ENCODE measurements around the gene SLCO2A1.

The SLCO2A1 gene

GRCh38 chr3:134014270-134014669 is 15.5 kb downstream of the SLCO2A1 start:
- no peaks in the 10 kb centered on the region for H3K36me3 ChIP-seq (ENCODE audit: insufficient read depth, low read length)
- H3K9me3 ChIP-seq (ENCODE audit: insufficient read depth, low read depth, low read length), result no peaks in the 10 kb centered on the region
- no peak overlapping the region for H3K27ac ChIP-seq (ENCODE audit: low read depth, low read length)
- H3K9ac ChIP-seq (ENCODE audit: low read depth, low read length), result no peak overlapping the region
- H3K4me3 ChIP-seq (ENCODE audit: low read length), result no peak overlapping the region
- WGBS, result 100% methylated on average over 2 of the region's 2 CpGs
- no peaks in the 10 kb centered on the region for H3K4me1 ChIP-seq (ENCODE audit: insufficient read depth, low read length)
- no peaks in the 10 kb centered on the region for H3K27me3 ChIP-seq (ENCODE audit: insufficient read depth, low read length)

- 84% methylated on average over 3 of the region's 3 CpGs for WGBS
- H3K27ac ChIP-seq (ENCODE audit: low read depth, low read length), result no peak overlapping the region
- H3K4me3 ChIP-seq (ENCODE audit: low read length), result no peak overlapping the region
- H3K4me1 ChIP-seq (ENCODE audit: insufficient read depth, low read length), result no peaks in the 10 kb centered on the region
- H3K27me3 ChIP-seq (ENCODE audit: insufficient read depth, low read length), result no peaks in the 10 kb centered on the region
- H3K9ac ChIP-seq (ENCODE audit: low read depth, low read length), result no peak overlapping the region
- H3K36me3 ChIP-seq (ENCODE audit: insufficient read depth, low read length), result no peaks in the 10 kb centered on the region
- H3K9me3 ChIP-seq (ENCODE audit: insufficient read depth, low read depth, low read length), result no peaks in the 10 kb centered on the region
Observed at GRCh38 chr3:134013280-134013679, 16.4 kb downstream of the SLCO2A1 start.

GRCh38 chr3:134009345-134010000 is 20.3 kb downstream of the SLCO2A1 start:
- 92% methylated on average over 5 of the region's 5 CpGs for WGBS
- Histone ChIP-seq H3K27ac (ENCODE audit: low read depth, low read length) (no peak overlapping the region), H3K9ac (ENCODE audit: low read depth, low read length) (no peak overlapping the region), H3K4me1 (ENCODE audit: insufficient read depth, low read length) (no peaks in the 10 kb centered on the region), H3K4me3 (ENCODE audit: low read length) (no peak overlapping the region), H3K9me3 (ENCODE audit: insufficient read depth, low read depth, low read length) (peaks cover 10% of the 10 kb centered on the region), H3K36me3 (ENCODE audit: insufficient read depth, low read length) (no peaks in the 10 kb centered on the region), H3K27me3 (ENCODE audit: insufficient read depth, low read length) (no peaks in the 10 kb centered on the region)

GRCh38 chr3:134008630-134009156 is 21.0 kb downstream of the SLCO2A1 start:
- Histone ChIP-seq H3K27ac (ENCODE audit: low read depth, low read length) (no peak overlapping the region), H3K9ac (ENCODE audit: low read depth, low read length) (no peak overlapping the region), H3K4me3 (ENCODE audit: low read length) (no peak overlapping the region), H3K36me3 (ENCODE audit: insufficient read depth, low read length) (no peaks in the 10 kb centered on the region), H3K9me3 (ENCODE audit: insufficient read depth, low read depth, low read length) (peaks cover 11% of the 10 kb centered on the region), H3K27me3 (ENCODE audit: insufficient read depth, low read length) (no peaks in the 10 kb centered on the region), H3K4me1 (ENCODE audit: insufficient read depth, low read length) (no peaks in the 10 kb centered on the region)
- 46% methylated on average over 2 of the region's 2 CpGs for WGBS

- peaks cover 11% of the 10 kb centered on the region for H3K9me3 ChIP-seq (ENCODE audit: insufficient read depth, low read depth, low read length)
- no peak overlapping the region for H3K4me3 ChIP-seq (ENCODE audit: low read length)
- H3K9ac ChIP-seq (ENCODE audit: low read depth, low read length), result no peak overlapping the region
- H3K36me3 ChIP-seq (ENCODE audit: insufficient read depth, low read length), result no peaks in the 10 kb centered on the region
- H3K27ac ChIP-seq (ENCODE audit: low read depth, low read length), result no peak overlapping the region
- no peaks in the 10 kb centered on the region for H3K27me3 ChIP-seq (ENCODE audit: insufficient read depth, low read length)
- H3K4me1 ChIP-seq (ENCODE audit: insufficient read depth, low read length), result no peaks in the 10 kb centered on the region
- WGBS, result 63% methylated on average over 3 of the region's 3 CpGs
Observed at GRCh38 chr3:134007819-134008218, 21.9 kb downstream of the SLCO2A1 start.

GRCh38 chr3:134004841-134005240 is 24.9 kb downstream of the SLCO2A1 start:
- H3K27me3 ChIP-seq (ENCODE audit: insufficient read depth, low read length), result no peaks in the 10 kb centered on the region
- H3K4me3 ChIP-seq (ENCODE audit: low read length), result no peak overlapping the region
- peaks cover 11% of the 10 kb centered on the region for H3K9me3 ChIP-seq (ENCODE audit: insufficient read depth, low read depth, low read length)
- H3K9ac ChIP-seq (ENCODE audit: low read depth, low read length), result no peak overlapping the region
- no peak overlapping the region for H3K27ac ChIP-seq (ENCODE audit: low read depth, low read length)
- no peaks in the 10 kb centered on the region for H3K36me3 ChIP-seq (ENCODE audit: insufficient read depth, low read length)
- WGBS, result 91% methylated on average over 4 of the region's 4 CpGs
- no peaks in the 10 kb centered on the region for H3K4me1 ChIP-seq (ENCODE audit: insufficient read depth, low read length)

GRCh38 chr3:134003066-134003465 is 26.7 kb downstream of the SLCO2A1 start:
- H3K27ac ChIP-seq (ENCODE audit: low read depth, low read length), result no peak overlapping the region
- no peaks in the 10 kb centered on the region for H3K36me3 ChIP-seq (ENCODE audit: insufficient read depth, low read length)
- WGBS, result 95% methylated on average over 5 of the region's 5 CpGs

GRCh38 chr3:134002306-134002705 is 27.4 kb downstream of the SLCO2A1 start:
- no peak overlapping the region for H3K27ac ChIP-seq (ENCODE audit: low read depth, low read length)
- 97% methylated on average over 1 of the region's 1 CpG for WGBS
- H3K36me3 ChIP-seq (ENCODE audit: insufficient read depth, low read length), result no peaks in the 10 kb centered on the region
- peaks cover 12% of the 10 kb centered on the region for H3K27me3 ChIP-seq (ENCODE audit: insufficient read depth, low read length)
- H3K4me1 ChIP-seq (ENCODE audit: insufficient read depth, low read length), result no peaks in the 10 kb centered on the region
- peaks cover 11% of the 10 kb centered on the region for H3K9me3 ChIP-seq (ENCODE audit: insufficient read depth, low read depth, low read length)
- H3K4me3 ChIP-seq (ENCODE audit: low read length), result no peak overlapping the region
- no peak overlapping the region for H3K9ac ChIP-seq (ENCODE audit: low read depth, low read length)

More at GRCh38 chr3:134003066-134003465, 26.7 kb downstream of the SLCO2A1 start:
- H3K9ac ChIP-seq (ENCODE audit: low read depth, low read length), result no peak overlapping the region
- peaks cover 4% of the 10 kb centered on the region; the same call in 1 of the 2 replicates for H3K27me3 ChIP-seq (ENCODE audit: insufficient read depth, low read length)
- H3K9me3 ChIP-seq (ENCODE audit: insufficient read depth, low read depth, low read length), result peaks cover 11% of the 10 kb centered on the region
- H3K4me3 ChIP-seq (ENCODE audit: low read length), result no peak overlapping the region
- no peaks in the 10 kb centered on the region for H3K4me1 ChIP-seq (ENCODE audit: insufficient read depth, low read length)

- peaks cover 8% of the 10 kb centered on the region for H3K9me3 ChIP-seq (ENCODE audit: insufficient read depth, low read depth, low read length)
- WGBS, result 97% methylated on average over 5 of the region's 5 CpGs
- peaks cover 22% of the 10 kb centered on the region for H3K27me3 ChIP-seq (ENCODE audit: insufficient read depth, low read length)
- H3K4me1 ChIP-seq (ENCODE audit: insufficient read depth, low read length), result 0 out of 2 replicates have a peak, but pooled peaks cover 5% of the 10 kb centered on the region
- no peaks in the 10 kb centered on the region for H3K36me3 ChIP-seq (ENCODE audit: insufficient read depth, low read length)
- no peak overlapping the region for H3K9ac ChIP-seq (ENCODE audit: low read depth, low read length)
- no peak overlapping the region for H3K4me3 ChIP-seq (ENCODE audit: low read length)
- no peak overlapping the region for H3K27ac ChIP-seq (ENCODE audit: low read depth, low read length)
Observed at GRCh38 chr3:134001251-134001650, 28.5 kb downstream of the SLCO2A1 start.

GRCh38 chr3:133999891-134000685 is 29.6 kb downstream of the SLCO2A1 start:
- 0 out of 2 replicates have a peak, but pooled peaks cover 6% of the 10 kb centered on the region for H3K4me1 ChIP-seq (ENCODE audit: insufficient read depth, low read length)
- no peak overlapping the region for H3K27ac ChIP-seq (ENCODE audit: low read depth, low read length)
- no peak overlapping the region for H3K4me3 ChIP-seq (ENCODE audit: low read length)
- no peaks in the 10 kb centered on the region for H3K36me3 ChIP-seq (ENCODE audit: insufficient read depth, low read length)
- H3K9ac ChIP-seq (ENCODE audit: low read depth, low read length), result no peak overlapping the region
- WGBS, result 85% methylated on average over 12 of the region's 13 CpGs
- peaks cover 7% of the 10 kb centered on the region for H3K9me3 ChIP-seq (ENCODE audit: insufficient read depth, low read depth, low read length)
- peaks cover 32% of the 10 kb centered on the region for H3K27me3 ChIP-seq (ENCODE audit: insufficient read depth, low read length)

GRCh38 chr3:133998691-133999241 is 31.0 kb downstream of the SLCO2A1 start:
- 0 out of 2 replicates have a peak, but pooled peaks cover 6% of the 10 kb centered on the region for H3K4me1 ChIP-seq (ENCODE audit: insufficient read depth, low read length)

More at GRCh38 chr3:133998691-133999241, 31.0 kb downstream of the SLCO2A1 start:
- H3K27ac ChIP-seq (ENCODE audit: low read depth, low read length), result no peak overlapping the region
- no peak overlapping the region for H3K9ac ChIP-seq (ENCODE audit: low read depth, low read length)
- no peaks in the 10 kb centered on the region for H3K9me3 ChIP-seq (ENCODE audit: insufficient read depth, low read depth, low read length)
- H3K36me3 ChIP-seq (ENCODE audit: insufficient read depth, low read length), result no peaks in the 10 kb centered on the region
- 74% methylated on average over 9 of the region's 9 CpGs for WGBS
- peaks cover 44% of the 10 kb centered on the region for H3K27me3 ChIP-seq (ENCODE audit: insufficient read depth, low read length)
- H3K4me3 ChIP-seq (ENCODE audit: low read length), result no peak overlapping the region

Measured in HUES64 (cell line).